AG09319 (cell line): ENCODE data around the gene GREB1L.

Source experiments
- DNase-seq: peaks from one replicate; pipeline ENCODE4 v3.0.0-alpha.2; 2010; ENCODE audit warnings: low read depth; ENCODE audit errors: extremely low read depth
- TF ChIP-seq, protein P1 (sequence below): IDR thresholded peaks from 2 replicates; pipeline ENCODE4 v1.5.1; 2011; ENCODE audit warnings: low read depth, mild to moderate bottlenecking, inconsistent platforms, low read length, moderate library complexity

The GREB1L gene

DNA sequence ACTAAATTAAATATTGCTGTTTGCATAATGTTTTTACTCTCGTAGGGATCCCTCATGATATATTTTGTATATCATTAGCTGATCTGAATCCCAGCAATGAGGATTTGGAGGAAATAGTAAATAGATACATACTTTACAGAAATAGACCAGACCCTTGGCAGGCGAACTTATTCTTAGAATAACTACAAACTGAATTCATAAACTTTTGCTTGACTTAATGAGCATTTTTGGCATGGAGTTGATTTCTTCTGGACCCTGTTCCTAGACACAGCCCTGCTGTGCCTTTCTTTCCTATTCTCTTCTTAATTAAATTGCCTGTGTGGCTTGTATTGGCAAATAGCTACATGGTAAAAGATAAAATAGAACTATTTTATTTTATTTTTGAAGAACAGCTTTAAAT, 145.9 kb downstream of the GREB1L start:
- TF ChIP-seq, protein P1, sequence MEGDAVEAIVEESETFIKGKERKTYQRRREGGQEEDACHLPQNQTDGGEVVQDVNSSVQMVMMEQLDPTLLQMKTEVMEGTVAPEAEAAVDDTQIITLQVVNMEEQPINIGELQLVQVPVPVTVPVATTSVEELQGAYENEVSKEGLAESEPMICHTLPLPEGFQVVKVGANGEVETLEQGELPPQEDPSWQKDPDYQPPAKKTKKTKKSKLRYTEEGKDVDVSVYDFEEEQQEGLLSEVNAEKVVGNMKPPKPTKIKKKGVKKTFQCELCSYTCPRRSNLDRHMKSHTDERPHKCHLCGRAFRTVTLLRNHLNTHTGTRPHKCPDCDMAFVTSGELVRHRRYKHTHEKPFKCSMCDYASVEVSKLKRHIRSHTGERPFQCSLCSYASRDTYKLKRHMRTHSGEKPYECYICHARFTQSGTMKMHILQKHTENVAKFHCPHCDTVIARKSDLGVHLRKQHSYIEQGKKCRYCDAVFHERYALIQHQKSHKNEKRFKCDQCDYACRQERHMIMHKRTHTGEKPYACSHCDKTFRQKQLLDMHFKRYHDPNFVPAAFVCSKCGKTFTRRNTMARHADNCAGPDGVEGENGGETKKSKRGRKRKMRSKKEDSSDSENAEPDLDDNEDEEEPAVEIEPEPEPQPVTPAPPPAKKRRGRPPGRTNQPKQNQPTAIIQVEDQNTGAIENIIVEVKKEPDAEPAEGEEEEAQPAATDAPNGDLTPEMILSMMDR, result no peak
- no peak for DNase-seq

DNA sequence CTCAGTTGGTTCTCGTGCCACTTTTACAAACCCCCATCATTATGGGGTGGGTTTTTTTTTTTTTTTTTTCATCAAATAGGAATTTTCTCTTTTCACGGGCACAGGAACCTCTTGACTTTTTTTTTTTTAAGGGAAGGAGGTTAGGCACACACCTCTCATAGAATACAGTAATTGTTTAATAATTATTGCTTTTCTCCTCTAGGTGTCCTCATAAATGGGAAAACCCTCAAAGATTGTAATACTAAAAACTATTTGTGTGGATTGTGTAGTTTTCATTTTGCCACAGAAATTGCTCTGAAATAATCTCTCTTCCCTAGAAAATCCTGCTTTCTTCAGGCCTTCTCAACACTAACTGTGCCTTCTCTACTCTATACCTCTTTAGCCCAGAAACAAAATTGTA, 147.3 kb downstream of the GREB1L start:
- no peak for DNase-seq
- TF ChIP-seq, protein P1, result no peak

DNA sequence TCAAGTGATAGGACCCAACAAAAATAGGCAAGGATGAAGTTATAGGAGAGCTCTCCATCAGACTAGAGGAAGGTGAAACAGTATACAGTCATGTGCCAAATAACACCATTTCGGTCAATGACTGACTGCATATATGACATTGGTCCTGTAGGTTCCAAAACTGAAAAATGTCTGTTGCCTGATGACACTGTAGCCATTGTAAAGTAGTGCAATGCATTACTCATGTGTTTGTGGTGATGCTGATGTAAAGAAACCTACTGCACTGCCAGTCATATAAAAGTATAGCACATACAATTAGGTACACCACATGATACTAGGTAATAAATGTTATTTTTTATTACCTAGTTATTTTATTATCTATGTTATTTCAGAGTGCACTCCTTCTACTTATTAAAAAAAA, 147.9 kb downstream of the GREB1L start:
- TF ChIP-seq, protein P1, result no peak
- no peak for DNase-seq

DNA sequence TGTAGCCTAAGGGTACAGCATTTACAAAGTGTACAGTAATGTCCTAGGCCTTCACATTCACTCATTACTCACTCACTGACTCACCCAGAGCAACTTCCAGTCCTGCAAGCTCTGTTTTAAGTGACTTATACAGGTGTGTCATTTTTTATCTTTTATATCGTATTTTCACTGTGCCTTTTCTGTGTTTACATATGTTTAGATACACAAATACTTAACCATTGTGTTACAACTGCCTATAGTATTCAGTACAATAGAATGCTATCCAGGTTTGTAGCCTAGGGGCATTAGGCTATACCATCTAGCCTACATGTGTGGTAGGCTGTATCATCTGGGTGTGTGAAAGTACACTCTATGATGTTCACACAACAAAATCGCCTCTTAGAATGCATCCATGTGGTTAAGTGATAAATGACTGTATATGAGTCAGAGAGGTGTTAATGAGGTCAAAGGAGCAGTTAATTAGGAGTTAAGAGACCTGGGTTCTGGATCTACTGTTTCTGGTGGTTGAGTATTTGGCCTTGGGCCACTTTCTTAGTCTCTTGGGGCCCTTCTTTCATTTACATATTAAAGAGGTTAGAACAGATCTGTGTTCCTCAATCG, 149.1 kb downstream of the GREB1L start:
- TF ChIP-seq, protein P1, result no peak
- no peak for DNase-seq

DNA sequence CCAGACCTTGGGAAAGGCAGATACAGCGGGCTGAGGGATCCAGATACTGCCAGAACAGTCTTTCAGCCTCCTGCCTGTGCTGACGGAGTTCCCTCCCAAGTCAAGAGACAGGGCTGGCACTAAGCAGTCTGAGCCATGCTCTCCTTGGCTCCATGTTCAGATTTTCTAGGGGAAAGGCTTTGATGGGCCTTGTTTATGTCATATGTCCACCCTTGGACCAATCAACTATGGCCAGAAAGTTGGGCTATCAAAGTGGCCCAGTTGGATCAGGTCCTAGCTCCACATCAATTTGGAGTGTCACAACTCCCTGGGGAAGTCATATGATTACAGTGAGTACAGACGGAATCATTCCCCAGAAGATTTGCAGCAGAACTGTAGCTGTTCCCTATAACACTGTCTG, 152.0 kb downstream of the GREB1L start:
- TF ChIP-seq, protein P1, result no peak
- DNase-seq, result no peak

DNA sequence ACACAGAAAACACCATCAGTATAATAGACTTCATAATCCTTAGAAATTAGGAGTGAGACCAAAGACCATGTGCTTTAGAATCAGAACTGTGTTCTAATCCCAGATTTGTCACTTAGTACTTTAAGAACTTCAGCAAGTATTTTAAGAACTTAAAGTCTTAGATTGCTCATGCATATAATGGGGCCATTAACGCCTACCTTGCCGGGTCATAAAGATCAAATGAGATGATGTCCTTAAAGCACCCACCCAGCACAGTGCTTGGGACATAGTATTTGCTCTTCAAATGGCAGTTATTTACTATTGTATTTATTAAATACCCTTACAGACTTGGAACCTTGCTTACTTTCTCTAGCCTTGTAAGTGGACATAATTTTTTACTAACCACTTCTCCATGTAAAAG, 156.1 kb downstream of the GREB1L start:
- TF ChIP-seq, protein P1, result no peak
- no peak for DNase-seq

DNA sequence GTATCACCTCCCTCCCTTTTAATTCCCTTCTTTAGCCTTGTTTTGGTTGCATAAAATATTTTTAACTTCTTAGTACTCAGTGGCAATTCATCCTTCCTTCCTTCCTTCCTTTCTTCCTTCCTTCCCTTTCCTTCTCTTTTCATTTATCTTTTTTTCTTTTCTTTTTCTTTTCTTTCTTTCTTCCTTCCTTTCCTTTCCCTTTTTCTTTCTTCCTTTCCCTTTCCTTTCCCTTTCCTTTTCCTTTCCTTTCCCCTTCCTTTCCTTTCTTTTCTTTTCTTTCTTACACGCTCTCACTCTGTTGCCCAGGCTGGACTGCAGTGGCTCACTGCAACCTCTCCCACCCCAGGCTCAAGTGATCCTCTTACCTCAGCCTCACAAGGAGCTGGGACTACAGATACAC, 160.2 kb downstream of the GREB1L start:
- DNase-seq, result no peak
- TF ChIP-seq, protein P1, result no peak
